Measurements from ENCODE around the gene INPP5K. TPM values are rescaled to one million over a fixed set of nuclear protein-coding genes. Genes with fewer than 3 reads are reported as not detected.
"Not testable (repeated sequence)": the region's sequence is repeated elsewhere in the genome, so short reads cannot be mapped to it uniquely, and the experiment has no call there.

The INPP5K gene
- total RNA-seq, 4 donors from 2014 or later = 59.6 to 76.0 (median 73.1) TPM

- H3K27me3 ChIP-seq = no peaks in the 10 kb centered on the region
- peaks cover 0 to 99% of the 10 kb centered on the region in 2 donors for H3K36me3 ChIP-seq
- no peak for ATAC-seq
- H3K4me1 ChIP-seq = no peaks in the 10 kb centered on the region
- WGBS, 2 donors (ENCODE audit: low coverage in 1 of 2) = 66 to 78% methylated on average over 4 of the region's 4 CpGs
- TF ChIP-seq POLR2A (IDR thresholded peaks at IDR 0.05) = no peak
- no peak for TF ChIP-seq EP300 (IDR thresholded peaks at IDR 0.05)
- no peak for TF ChIP-seq CTCF (IDR thresholded peaks at IDR 0.05)
- TF ChIP-seq POLR2AphosphoS5 (IDR thresholded peaks at IDR 0.05) = no peak
- H3K9me3 ChIP-seq = no peaks in the 10 kb centered on the region
- no peak overlapping the region for H3K4me3 ChIP-seq
- no peak overlapping the region for H3K27ac ChIP-seq
These were observed 19.3 kb upstream of the INPP5K start for GRCh38 chr17:1535737-1536136.

GRCh38 chr17:1533661-1534325, 17.4 kb upstream of the INPP5K start:
- ATAC-seq = no peak
- Histone ChIP-seq H3K4me1 (no peaks in the 10 kb centered on the region), H3K27ac (no peak overlapping the region), H3K27me3 (no peaks in the 10 kb centered on the region), H3K4me3 (no peak overlapping the region), H3K36me3 (peaks cover 0 to 99% of the 10 kb centered on the region in 2 donors), H3K9me3 (no peaks in the 10 kb centered on the region)
- TF ChIP-seq POLR2AphosphoS5 (IDR thresholded peaks at IDR 0.05) = no peak
- no peak for TF ChIP-seq POLR2A (IDR thresholded peaks at IDR 0.05)
- TF ChIP-seq EP300 (IDR thresholded peaks at IDR 0.05) = no peak
- TF ChIP-seq CTCF (IDR thresholded peaks at IDR 0.05) = no peak
- 58 to 85% methylated on average over 4 to 11 of the region's 24 CpGs for WGBS, 2 donors (ENCODE audit: low coverage in 1 of 2)

GRCh38 chr17:1532836-1533602, 16.6 kb upstream of the INPP5K start:
- WGBS, 2 donors (ENCODE audit: low coverage in 1 of 2) = 77 to 90% methylated on average over 5 to 6 of the region's 10 CpGs
- no peaks in the 10 kb centered on the region for H3K9me3 ChIP-seq
- peaks cover 0 to 99% of the 10 kb centered on the region in 2 donors for H3K36me3 ChIP-seq
- peak; percentile 41 for ATAC-seq
- TF ChIP-seq POLR2A (IDR thresholded peaks at IDR 0.05) (no peak), EP300 (IDR thresholded peaks at IDR 0.05) (no peak), POLR2AphosphoS5 (IDR thresholded peaks at IDR 0.05) (no peak), CTCF (IDR thresholded peaks at IDR 0.05) (peak in 2 of 4 experiments; percentile 20 to 42)
- H3K4me3 ChIP-seq = no peak overlapping the region
- H3K4me1 ChIP-seq = no peaks in the 10 kb centered on the region
- no peaks in the 10 kb centered on the region for H3K27me3 ChIP-seq
- no peak overlapping the region for H3K27ac ChIP-seq

- no peaks in the 10 kb centered on the region for H3K4me1 ChIP-seq
- peaks cover 0 to 99% of the 10 kb centered on the region in 2 donors for H3K36me3 ChIP-seq
- 22 to 30% methylated on average over 2 of the region's 2 CpGs for WGBS, 2 donors (ENCODE audit: low coverage in 1 of 2)
- TF ChIP-seq POLR2AphosphoS5 (IDR thresholded peaks at IDR 0.05) = no peak
- TF ChIP-seq CTCF (IDR thresholded peaks at IDR 0.05) = no peak
- TF ChIP-seq POLR2A (IDR thresholded peaks at IDR 0.05) = no peak
- TF ChIP-seq EP300 (IDR thresholded peaks at IDR 0.05) = no peak
- ATAC-seq = no peak
- no peaks in the 10 kb centered on the region for H3K9me3 ChIP-seq
- no peak overlapping the region for H3K27ac ChIP-seq
- H3K4me3 ChIP-seq = no peak overlapping the region
- H3K27me3 ChIP-seq = no peaks in the 10 kb centered on the region
These were observed 13.5 kb upstream of the INPP5K start for GRCh38 chr17:1529863-1530262.

GRCh38 chr17:1526876-1527275, 10.5 kb upstream of the INPP5K start:
- not testable (repeated sequence) for H3K9me3 ChIP-seq, ATAC-seq, H3K4me3 ChIP-seq, H3K27ac ChIP-seq, H3K27me3 ChIP-seq, H3K4me1 ChIP-seq
- 80 to 92% methylated on average over 1 to 2 of the region's 4 CpGs for WGBS, 2 donors (ENCODE audit: low coverage in 1 of 2)
- peaks cover 0 to 94% of the 10 kb centered on the region in 2 donors for H3K36me3 ChIP-seq
